LNCAP (cell line): ENCODE results near the gene GARIN1A.

Source experiments
- TF ChIP-seq, protein P1 (sequence below): fragments of 450-650 bp; IDR thresholded peaks from 2 replicates; pipeline ENCODE4 v1.5.1; 2017; ENCODE audit warnings: mild to moderate bottlenecking

The GARIN1A gene

DNA sequence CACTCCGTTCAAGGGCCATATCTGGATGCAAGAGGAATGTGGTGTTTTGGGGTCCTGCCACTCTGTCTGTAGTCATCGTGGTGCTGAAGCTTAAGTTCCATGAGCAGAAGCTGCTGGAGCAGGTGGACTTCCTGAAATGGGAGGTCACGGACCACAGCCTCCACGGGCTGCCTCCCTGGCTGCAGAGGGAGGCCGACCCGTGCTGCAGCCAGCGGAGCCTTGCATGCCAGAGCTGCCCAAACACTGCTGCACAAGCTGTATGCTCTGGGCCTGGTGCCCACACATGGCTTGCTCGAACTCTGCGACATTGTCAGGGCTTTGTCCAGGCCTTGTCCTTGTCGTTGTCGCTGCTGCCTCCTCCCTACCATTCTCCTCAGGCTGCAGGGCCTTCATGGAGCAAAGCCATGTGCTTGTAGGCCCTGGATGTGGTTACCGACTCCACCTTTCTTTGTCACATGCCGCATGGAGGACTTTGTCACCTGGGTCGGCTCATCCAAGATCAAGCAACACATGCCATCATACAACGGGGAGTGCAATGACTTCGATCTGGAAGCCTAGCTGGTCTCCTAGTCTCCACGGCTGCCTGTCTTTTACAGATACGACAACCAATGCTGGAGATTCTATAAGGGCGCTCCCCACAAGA is 21.4 kb downstream of the GARIN1A start:
- TF ChIP-seq, protein P1, sequence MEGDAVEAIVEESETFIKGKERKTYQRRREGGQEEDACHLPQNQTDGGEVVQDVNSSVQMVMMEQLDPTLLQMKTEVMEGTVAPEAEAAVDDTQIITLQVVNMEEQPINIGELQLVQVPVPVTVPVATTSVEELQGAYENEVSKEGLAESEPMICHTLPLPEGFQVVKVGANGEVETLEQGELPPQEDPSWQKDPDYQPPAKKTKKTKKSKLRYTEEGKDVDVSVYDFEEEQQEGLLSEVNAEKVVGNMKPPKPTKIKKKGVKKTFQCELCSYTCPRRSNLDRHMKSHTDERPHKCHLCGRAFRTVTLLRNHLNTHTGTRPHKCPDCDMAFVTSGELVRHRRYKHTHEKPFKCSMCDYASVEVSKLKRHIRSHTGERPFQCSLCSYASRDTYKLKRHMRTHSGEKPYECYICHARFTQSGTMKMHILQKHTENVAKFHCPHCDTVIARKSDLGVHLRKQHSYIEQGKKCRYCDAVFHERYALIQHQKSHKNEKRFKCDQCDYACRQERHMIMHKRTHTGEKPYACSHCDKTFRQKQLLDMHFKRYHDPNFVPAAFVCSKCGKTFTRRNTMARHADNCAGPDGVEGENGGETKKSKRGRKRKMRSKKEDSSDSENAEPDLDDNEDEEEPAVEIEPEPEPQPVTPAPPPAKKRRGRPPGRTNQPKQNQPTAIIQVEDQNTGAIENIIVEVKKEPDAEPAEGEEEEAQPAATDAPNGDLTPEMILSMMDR = no peak

DNA sequence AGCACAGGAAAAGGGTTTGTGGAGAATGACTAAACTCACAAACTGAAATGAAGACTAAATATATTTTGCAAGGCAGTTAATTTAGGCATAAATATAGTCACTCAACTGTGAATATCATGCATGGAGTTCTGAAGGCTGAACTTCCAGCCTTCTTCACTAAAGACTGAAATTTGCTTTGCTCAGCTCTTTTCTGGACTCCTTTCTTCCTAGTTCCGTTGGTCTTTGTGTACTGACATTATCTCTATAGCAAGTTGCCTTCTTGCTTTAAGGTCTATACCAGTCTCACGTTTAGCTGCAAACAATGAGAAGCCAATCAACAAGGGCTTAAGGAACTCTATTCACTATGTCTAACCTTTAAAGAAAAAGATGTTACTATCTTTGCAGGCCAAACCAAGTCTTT is 22.6 kb downstream of the GARIN1A start:
- TF ChIP-seq, protein P1 = no peak

DNA sequence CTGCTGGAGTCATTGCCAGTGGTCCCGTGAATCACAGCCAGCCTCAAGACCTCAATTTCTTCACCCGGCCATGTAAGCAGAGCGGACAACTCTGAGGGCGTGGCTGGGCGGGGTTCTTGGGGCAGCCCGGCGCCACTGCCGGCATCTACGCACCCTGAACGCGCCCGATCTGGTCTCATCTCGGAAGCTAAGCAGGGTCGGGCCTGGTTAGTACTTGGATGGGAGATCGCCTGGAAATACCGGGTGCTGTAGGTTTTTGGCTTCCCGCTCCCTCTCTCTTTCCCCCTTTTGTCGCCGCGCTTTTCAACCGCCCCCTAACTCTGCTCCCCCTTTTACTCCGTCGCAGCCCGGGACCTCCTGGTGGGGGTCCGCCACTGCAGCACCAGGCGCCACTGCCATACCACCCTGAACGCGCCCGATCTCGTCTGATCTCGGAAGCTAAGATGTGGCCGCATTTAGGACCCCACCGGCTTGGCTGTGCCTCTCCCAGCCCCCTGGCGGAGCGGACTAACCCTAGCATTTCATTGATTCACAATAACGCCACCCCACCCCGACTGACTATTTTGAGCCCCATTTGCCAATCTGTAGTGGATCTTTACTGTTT is 25.3 kb downstream of the GARIN1A start:
- TF ChIP-seq, protein P1 = no peak

DNA sequence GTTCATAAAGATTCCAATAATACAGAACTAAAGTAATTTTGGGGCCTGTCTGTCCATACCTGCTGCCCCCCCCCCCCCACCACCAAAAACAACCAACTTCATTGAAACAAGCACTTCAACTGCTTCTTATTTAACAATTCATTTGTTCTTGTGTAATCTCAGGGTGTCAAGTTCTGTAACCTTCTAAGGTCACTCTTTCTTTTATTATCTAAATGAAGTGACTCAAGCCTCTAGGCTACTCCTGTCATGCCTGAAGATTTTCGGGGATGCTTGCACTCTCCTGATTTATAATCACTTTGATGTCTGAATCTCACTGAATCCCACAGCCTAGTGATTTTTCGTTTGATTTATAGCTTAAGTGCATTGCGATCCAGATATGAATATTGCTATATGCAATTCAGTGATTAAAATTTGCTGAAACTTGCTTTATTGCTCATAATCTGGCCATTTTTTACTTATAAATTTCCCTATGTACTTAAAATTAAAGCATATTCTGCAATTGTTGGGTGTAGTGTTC is 27.2 kb downstream of the GARIN1A start:
- TF ChIP-seq, protein P1 = no peak

DNA sequence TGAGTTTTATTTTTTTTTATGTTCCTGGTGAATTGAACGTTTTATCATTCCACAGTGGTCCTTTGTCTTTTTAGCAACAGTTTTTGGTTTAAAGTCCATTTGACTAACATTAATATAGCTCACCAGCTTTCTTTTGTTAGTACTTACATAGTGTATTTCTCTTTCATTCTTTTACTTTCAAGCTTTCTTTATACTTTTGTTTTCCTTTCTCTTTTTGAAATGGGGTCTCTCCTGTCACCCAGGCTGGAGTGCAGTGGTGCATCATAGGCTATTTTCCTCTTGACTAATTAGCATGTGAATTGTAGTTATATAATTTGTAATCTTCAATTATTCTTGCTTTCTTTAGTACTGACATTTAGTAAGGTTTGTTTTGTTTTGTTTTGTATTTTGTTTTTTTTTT is 27.8 kb downstream of the GARIN1A start:
- TF ChIP-seq, protein P1 = no peak

DNA sequence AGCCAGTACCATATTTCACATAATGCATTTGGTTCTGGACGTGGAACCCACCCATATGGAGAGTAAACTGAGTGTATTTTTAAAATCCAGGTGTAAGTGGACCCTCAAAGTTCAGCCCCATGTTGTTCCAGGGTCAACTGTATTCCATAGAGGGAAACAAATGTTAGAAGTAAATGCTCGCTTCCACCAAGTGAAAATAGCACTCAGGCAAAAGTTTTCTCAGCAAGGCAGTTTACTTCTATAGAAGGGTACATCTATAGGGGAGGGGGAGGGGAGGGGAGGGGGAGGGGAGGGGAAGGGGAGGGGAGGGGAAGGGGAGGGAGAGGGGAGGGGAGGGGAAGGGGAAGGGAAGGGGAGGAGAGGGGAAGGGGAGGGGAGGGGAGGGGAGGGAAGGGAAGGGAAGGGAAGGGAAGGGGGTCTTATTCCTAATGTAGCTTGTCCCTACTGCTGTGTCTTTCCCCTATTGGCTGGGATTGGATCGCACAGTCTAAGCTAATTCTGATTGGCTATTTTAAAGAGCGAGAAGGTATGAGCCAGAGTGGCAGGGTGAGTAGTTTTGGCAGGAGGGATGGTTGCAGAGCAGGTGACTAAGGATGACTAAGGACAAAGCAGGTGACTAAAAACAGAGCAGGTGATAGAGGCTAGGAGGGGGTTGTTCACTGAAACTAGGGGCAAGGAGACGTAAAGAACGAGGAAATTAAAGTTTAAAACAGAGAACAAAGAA is 29.1 kb downstream of the GARIN1A start:
- TF ChIP-seq, protein P1 = no peak

DNA sequence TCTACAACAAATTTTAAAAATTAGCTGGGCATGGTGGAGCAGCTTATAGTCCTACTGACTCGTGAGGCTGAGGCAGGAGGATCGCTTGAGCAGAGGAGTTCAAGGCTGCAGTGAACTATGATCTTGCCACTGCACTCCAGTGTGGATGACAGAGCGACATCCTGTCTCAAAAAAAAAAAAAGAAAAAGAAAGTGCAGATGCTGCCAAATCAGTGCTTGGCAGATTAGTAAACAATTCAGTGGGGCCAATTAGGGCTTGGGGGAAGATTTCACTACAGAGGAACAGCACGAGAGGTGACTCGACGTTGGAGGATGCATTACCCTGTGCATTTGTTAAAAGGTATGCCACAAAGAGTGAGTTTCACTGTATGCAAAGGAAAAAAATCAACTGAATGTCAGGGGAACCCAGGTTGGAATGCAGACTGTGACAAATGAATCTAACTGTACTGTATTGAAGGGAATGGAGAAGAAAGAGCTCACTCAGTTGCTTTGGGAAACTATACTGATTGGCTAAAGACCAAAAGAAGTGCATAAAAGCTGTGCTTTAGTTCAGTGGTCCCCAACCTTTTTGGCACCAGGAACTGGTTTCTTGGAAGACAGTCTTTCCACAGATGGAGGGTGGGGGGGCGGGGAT is 31.6 kb downstream of the GARIN1A start:
- TF ChIP-seq, protein P1 = no peak
